SHP77 treated with DMSO at 0.1 percent for 48 hours (cell line): ENCODE results near the gene CGB3.

Experiments
- DNase-seq: peaks from one replicate; lab custom pipeline; 2025; lab: John Stamatoyannopoulos, UW

The CGB3 gene

DNA sequence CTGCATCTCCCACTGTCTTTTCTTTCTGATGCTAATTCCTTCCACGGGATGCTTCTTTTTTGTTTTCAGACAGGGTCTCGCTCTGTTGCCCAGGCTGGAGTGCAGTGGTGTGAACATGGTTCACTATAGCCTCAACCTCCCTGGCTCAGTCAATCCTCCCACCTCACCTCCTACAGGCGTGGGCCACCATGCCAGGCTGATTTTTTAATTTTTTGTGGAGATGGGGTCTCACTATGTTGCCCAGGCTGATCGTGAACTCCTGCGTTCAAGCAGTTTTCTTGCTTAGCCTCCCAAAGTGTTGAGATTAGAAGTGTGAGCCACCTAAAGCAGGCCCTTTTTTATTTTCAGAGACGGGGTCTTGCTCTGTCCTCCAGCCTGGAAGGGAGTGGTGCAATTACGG lies 35.8 kb downstream of the CGB3 start:
- DNase-seq, result no peak

- DNase-seq, result no peak
Measured at GRCh38 chr19:48987323-48987722, 36.8 kb downstream of the CGB3 start.

GRCh38 chr19:48986211-48986610 lies 37.9 kb downstream of the CGB3 start:
- no peak for DNase-seq

DNA sequence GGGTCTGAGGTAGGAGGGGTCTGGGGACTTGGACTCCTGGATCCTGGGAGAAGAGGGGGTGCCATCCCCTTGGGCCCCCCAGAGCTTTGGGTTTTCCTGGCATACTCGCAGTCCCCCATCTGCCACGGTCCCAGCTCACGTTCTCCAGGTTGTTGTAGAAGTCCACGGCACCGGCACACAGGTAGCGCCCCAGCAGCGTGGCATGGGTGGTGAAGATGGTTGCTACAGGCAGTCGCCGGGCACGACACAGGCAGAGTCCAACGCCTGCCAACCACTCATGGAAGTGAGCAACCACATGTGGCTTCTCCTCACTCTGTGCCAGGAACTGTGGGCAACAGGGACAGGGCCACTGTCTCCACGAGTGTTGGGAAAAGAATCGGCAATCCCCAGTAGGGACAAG lies 38.4 kb downstream of the CGB3 start:
- DNase-seq, result no peak

DNA sequence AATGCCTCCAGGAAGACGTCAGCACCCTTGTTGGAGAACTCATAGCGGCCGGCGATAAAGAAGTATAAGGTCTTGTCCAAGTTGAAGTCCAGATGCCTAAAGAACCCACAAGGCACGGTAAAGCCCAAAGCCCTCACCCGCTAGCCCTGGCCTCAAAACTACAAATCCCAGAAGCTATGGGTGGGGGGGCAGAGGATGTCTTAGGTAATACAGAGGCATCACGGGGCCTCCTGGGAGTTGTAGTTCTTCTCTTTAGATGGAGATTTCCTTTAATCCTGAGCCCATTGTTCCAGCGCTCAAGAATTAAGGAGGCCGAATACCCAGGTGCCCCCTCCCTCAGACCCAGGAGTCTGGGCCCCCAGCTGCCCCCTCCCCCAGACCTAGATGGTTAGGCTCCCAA lies 41.9 kb downstream of the CGB3 start:
- no peak for DNase-seq

- no peak for DNase-seq
Measured at GRCh38 chr19:48977061-48977460, 47.1 kb downstream of the CGB3 start.

GRCh38 chr19:48975947-48976847 lies 47.9 kb downstream of the CGB3 start:
- no peak for DNase-seq
